ENCODE measurements around the gene SLC7A6OS.

DNA sequence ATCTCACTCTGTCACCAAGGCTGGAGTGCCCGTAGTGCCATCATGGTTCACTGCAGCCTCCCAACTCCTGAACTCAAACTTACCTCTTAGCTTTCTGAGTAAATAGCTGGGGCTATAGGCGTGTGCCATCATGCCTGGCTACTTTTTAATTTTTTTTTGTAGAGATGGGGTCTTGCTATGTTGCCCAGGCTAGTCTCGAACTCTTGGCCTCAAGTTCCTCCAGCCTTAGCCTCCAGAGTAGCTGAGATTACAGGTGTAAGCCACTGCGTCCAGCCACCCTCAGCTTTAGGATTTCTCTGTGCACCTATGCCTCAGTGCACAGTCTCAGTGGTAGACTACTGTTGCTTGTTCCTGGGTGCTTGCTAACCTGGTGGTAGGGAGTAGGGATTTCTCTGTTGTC, 41.0 kb downstream of the SLC7A6OS start:
- no peak for TF ChIP-seq FOXM1 (IDR thresholded peaks at IDR 0.05; ENCODE audit: borderline replicate concordance, low read depth)
- TF ChIP-seq YY1 (IDR thresholded peaks at IDR 0.05; ENCODE audit: low read depth), result no peak
- TF ChIP-seq RAD21 (IDR thresholded peaks at IDR 0.05; ENCODE audit: low read depth), result no peak
- TF ChIP-seq, protein P1, sequence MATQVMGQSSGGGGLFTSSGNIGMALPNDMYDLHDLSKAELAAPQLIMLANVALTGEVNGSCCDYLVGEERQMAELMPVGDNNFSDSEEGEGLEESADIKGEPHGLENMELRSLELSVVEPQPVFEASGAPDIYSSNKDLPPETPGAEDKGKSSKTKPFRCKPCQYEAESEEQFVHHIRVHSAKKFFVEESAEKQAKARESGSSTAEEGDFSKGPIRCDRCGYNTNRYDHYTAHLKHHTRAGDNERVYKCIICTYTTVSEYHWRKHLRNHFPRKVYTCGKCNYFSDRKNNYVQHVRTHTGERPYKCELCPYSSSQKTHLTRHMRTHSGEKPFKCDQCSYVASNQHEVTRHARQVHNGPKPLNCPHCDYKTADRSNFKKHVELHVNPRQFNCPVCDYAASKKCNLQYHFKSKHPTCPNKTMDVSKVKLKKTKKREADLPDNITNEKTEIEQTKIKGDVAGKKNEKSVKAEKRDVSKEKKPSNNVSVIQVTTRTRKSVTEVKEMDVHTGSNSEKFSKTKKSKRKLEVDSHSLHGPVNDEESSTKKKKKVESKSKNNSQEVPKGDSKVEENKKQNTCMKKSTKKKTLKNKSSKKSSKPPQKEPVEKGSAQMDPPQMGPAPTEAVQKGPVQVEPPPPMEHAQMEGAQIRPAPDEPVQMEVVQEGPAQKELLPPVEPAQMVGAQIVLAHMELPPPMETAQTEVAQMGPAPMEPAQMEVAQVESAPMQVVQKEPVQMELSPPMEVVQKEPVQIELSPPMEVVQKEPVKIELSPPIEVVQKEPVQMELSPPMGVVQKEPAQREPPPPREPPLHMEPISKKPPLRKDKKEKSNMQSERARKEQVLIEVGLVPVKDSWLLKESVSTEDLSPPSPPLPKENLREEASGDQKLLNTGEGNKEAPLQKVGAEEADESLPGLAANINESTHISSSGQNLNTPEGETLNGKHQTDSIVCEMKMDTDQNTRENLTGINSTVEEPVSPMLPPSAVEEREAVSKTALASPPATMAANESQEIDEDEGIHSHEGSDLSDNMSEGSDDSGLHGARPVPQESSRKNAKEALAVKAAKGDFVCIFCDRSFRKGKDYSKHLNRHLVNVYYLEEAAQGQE (IDR thresholded peaks at IDR 0.05; ENCODE audit: low read depth), result no peak
- no peak for TF ChIP-seq NFIC (IDR thresholded peaks at IDR 0.05)
- no peak for TF ChIP-seq TEAD4 (IDR thresholded peaks at IDR 0.05)
- TF ChIP-seq, protein P2, sequence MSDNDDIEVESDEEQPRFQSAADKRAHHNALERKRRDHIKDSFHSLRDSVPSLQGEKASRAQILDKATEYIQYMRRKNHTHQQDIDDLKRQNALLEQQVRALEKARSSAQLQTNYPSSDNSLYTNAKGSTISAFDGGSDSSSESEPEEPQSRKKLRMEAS (IDR thresholded peaks at IDR 0.05), result no peak
- TF ChIP-seq EP300 (IDR thresholded peaks at IDR 0.05; ENCODE audit: borderline replicate concordance), result no peak
- no peak for TF ChIP-seq TAF1 (IDR thresholded peaks at IDR 0.05; ENCODE audit: low read depth)
- no peak for TF ChIP-seq CREB1 (IDR thresholded peaks at IDR 0.05; ENCODE audit: low read depth)
- no peak for TF ChIP-seq CEBPB (IDR thresholded peaks at IDR 0.05)
- no peak for TF ChIP-seq TCF12 (IDR thresholded peaks at IDR 0.05; ENCODE audit: low read depth)
- no peak for TF ChIP-seq EGR1 (IDR thresholded peaks at IDR 0.05)

All from Ishikawa (cell line).